WTC11 (cell line): Measurements from ENCODE around the gene CACNA1C. TPM values are rescaled to one million over a fixed set of nuclear protein-coding genes. Genes with fewer than 3 reads are reported as not detected.

Source experiments
- ATAC-seq: fragments of 200-7000 bp; cut with Tn5 transposase; 2 replicates; pipeline ENCODE4 v1.10.0; 2021; ENCODE audit warnings: mild to moderate bottlenecking, moderate library complexity
- CTCF ChIA-PET: fragments of 300-600 bp; sonication (Branson Sonifier 250); formaldehyde crosslinking; loops from one replicate; lab custom pipeline; 2021; ENCODE audit warnings: antibody characterized with exemption; lab: Charles Lee
- POLR2A ChIA-PET: fragments of 350-600 bp; sonication (Branson Sonifier 250); formaldehyde crosslinking; loops from one replicate; lab custom pipeline; 2021; ENCODE audit warnings: antibody characterized with exemption; lab: Charles Lee
- DNase-seq: peaks from one replicate; pipeline ENCODE4 v3.0.0; 2021; ENCODE audit warnings: low spot score
- H3K27ac Mint-ChIP-seq: 2 replicates; pipeline ENCODE4 v1.8.0; 2021; ENCODE audit warnings: mixed read lengths
- H3K27me3 Mint-ChIP-seq: 2 replicates; pipeline ENCODE4 v1.8.0; 2021; ENCODE audit warnings: low read depth, mild to moderate bottlenecking, moderate library complexity, mixed read lengths
- H3K36me3 Mint-ChIP-seq: 2 replicates; pipeline ENCODE4 v1.8.0; 2021; ENCODE audit warnings: mixed read lengths
- H3K4me1 Mint-ChIP-seq: 2 replicates; pipeline ENCODE4 v1.8.0; 2022; ENCODE audit warnings: mixed read lengths
- H3K4me3 Mint-ChIP-seq: 2 replicates; pipeline ENCODE4 v1.8.0; 2021; ENCODE audit warnings: mild to moderate bottlenecking, moderate library complexity, mixed read lengths
- H3K9me3 Mint-ChIP-seq: 2 replicates; pipeline ENCODE4 v1.8.0; 2021; ENCODE audit warnings: mixed read lengths
- ATF1 ChIP-seq: sonication (generic); formaldehyde crosslinking; IDR thresholded peaks from 2 replicates; pipeline ENCODE4 v1.8.1; 2023; ENCODE audit warnings: mild to moderate bottlenecking, moderate library complexity, missing genetic modification reagents
- ATF3 ChIP-seq: sonication (generic); formaldehyde crosslinking; conservative IDR thresholded peaks from 2 replicates; pipeline ENCODE4 v1.8.1; 2022; ENCODE audit warnings: mild to moderate bottlenecking, missing genetic modification reagents
- CREB1 ChIP-seq: sonication (generic); formaldehyde crosslinking; IDR thresholded peaks from 2 replicates; pipeline ENCODE4 v1.8.0; 2023; ENCODE audit warnings: mild to moderate bottlenecking, missing genetic modification reagents
- EMX1 ChIP-seq: fragments of 250-450 bp; sonication (Bioruptor Pico); IDR thresholded peaks from 2 replicates; pipeline ENCODE4 v1.8.0; 2021; ENCODE audit warnings: mild to moderate bottlenecking
- ESRRA ChIP-seq: sonication (generic); formaldehyde crosslinking; IDR thresholded peaks from 2 replicates; pipeline ENCODE4 v1.8.1; 2022; ENCODE audit warnings: mild to moderate bottlenecking, missing genetic modification reagents, borderline replicate concordance
- ETV6 ChIP-seq: sonication (generic); formaldehyde crosslinking; IDR thresholded peaks from 2 replicates; pipeline ENCODE4 v1.8.1; 2022; ENCODE audit warnings: mild to moderate bottlenecking, missing genetic modification reagents
- FOXK1 ChIP-seq: sonication (generic); formaldehyde crosslinking; IDR thresholded peaks from 2 replicates; pipeline ENCODE4 v1.8.0; 2022; ENCODE audit warnings: mild to moderate bottlenecking, moderate library complexity, missing genetic modification reagents
- FOXP4 ChIP-seq: sonication (generic); formaldehyde crosslinking; IDR thresholded peaks from 2 replicates; pipeline ENCODE4 v1.8.0; 2022; ENCODE audit warnings: mild to moderate bottlenecking, missing genetic modification reagents
- GABPB1 ChIP-seq: sonication (generic); formaldehyde crosslinking; IDR thresholded peaks from 2 replicates; pipeline ENCODE4 v1.8.1; 2023; ENCODE audit warnings: mild to moderate bottlenecking, missing genetic modification reagents
- GTF2I ChIP-seq: fragments of 250-450 bp; sonication (Bioruptor Pico); conservative IDR thresholded peaks from 2 replicates; pipeline ENCODE4 v1.4.0; 2021; ENCODE audit warnings: mild to moderate bottlenecking
- HMGA2 ChIP-seq: fragments of 250-450 bp; sonication (Bioruptor Pico); IDR thresholded peaks from 2 replicates; pipeline ENCODE4 v1.4.0; 2021; ENCODE audit warnings: mild to moderate bottlenecking, moderate library complexity
- HMGXB4 ChIP-seq: sonication (generic); formaldehyde crosslinking; IDR thresholded peaks from 2 replicates; pipeline ENCODE4 v1.8.1; 2023; ENCODE audit warnings: mild to moderate bottlenecking, moderate library complexity, missing genetic modification reagents
- MLX ChIP-seq: sonication (generic); formaldehyde crosslinking; IDR thresholded peaks from 2 replicates; pipeline ENCODE4 v1.8.1; 2023; ENCODE audit warnings: mild to moderate bottlenecking, missing genetic modification reagents, moderate library complexity
- NFE2L1 ChIP-seq: sonication (generic); formaldehyde crosslinking; IDR thresholded peaks from 2 replicates; pipeline ENCODE4 v1.8.1; 2023; ENCODE audit warnings: missing genetic modification reagents
- NR1H2 ChIP-seq: sonication (generic); formaldehyde crosslinking; IDR thresholded peaks from 2 replicates; pipeline ENCODE4 v1.9.0; 2021; ENCODE audit warnings: mild to moderate bottlenecking, moderate library complexity, missing genetic modification reagents
- TP53 ChIP-seq: sonication (generic); formaldehyde crosslinking; IDR thresholded peaks from 2 replicates; pipeline ENCODE4 v1.8.1; 2023; ENCODE audit warnings: mild to moderate bottlenecking, missing genetic modification reagents
- ZBTB21 ChIP-seq: sonication (generic); formaldehyde crosslinking; IDR thresholded peaks from 2 replicates; pipeline ENCODE4 v1.8.1; 2023; ENCODE audit warnings: mild to moderate bottlenecking, missing genetic modification reagents, borderline replicate concordance
- ZBTB43 ChIP-seq: sonication (generic); formaldehyde crosslinking; IDR thresholded peaks from 2 replicates; pipeline ENCODE4 v1.8.1; 2023; ENCODE audit warnings: mild to moderate bottlenecking, missing genetic modification reagents
- ZNF138 ChIP-seq: sonication (generic); formaldehyde crosslinking; conservative IDR thresholded peaks from 2 replicates; pipeline ENCODE4 v1.8.1; 2022; ENCODE audit warnings: mild to moderate bottlenecking, moderate library complexity, missing genetic modification reagents
- ZNF232 ChIP-seq: sonication (generic); formaldehyde crosslinking; IDR thresholded peaks from 2 replicates; pipeline ENCODE4 v1.8.0; 2022; ENCODE audit warnings: mild to moderate bottlenecking, missing genetic modification reagents
- total RNA-seq: library from RNA; stranded (reverse); gene quantifications from 3 replicates; pipeline ENCODE4 v1.2.3, GENCODE V29; 2021
- TF ChIP-seq, protein P1 (sequence below): fragments of 200-600 bp; IDR thresholded peaks from 2 replicates; pipeline ENCODE4 v1.8.0; 2022; ENCODE audit warnings: antibody characterized with exemption
- TF ChIP-seq, protein P2 (sequence below): sonication (generic); formaldehyde crosslinking; IDR thresholded peaks from 2 replicates; pipeline ENCODE4 v1.8.0; 2022; ENCODE audit warnings: mild to moderate bottlenecking, missing genetic modification reagents
- TF ChIP-seq, protein P3 (sequence below): fragments of 250-450 bp; sonication (Bioruptor Pico); conservative IDR thresholded peaks from 2 replicates; pipeline ENCODE4 v1.9.0; 2021; ENCODE audit warnings: mild to moderate bottlenecking

The CACNA1C gene
- total RNA-seq, 1 experiment from 2014 or later: 1.7 TPM

- TF ChIP-seq, protein P1, sequence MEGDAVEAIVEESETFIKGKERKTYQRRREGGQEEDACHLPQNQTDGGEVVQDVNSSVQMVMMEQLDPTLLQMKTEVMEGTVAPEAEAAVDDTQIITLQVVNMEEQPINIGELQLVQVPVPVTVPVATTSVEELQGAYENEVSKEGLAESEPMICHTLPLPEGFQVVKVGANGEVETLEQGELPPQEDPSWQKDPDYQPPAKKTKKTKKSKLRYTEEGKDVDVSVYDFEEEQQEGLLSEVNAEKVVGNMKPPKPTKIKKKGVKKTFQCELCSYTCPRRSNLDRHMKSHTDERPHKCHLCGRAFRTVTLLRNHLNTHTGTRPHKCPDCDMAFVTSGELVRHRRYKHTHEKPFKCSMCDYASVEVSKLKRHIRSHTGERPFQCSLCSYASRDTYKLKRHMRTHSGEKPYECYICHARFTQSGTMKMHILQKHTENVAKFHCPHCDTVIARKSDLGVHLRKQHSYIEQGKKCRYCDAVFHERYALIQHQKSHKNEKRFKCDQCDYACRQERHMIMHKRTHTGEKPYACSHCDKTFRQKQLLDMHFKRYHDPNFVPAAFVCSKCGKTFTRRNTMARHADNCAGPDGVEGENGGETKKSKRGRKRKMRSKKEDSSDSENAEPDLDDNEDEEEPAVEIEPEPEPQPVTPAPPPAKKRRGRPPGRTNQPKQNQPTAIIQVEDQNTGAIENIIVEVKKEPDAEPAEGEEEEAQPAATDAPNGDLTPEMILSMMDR: peak; percentile 90
- TF ChIP-seq NFE2L1 (CRISPR knock-in tag) (no peak), ETV6 (CRISPR knock-in tag) (peak; percentile 22; the same call in 1 of the 2 replicates), HMGXB4 (no peak), ZBTB21 (CRISPR knock-in tag) (peak; percentile 40; the same call in 1 of the 2 replicates), ATF3 (CRISPR knock-in tag) (no peak)
- TF ChIP-seq, protein P2, sequence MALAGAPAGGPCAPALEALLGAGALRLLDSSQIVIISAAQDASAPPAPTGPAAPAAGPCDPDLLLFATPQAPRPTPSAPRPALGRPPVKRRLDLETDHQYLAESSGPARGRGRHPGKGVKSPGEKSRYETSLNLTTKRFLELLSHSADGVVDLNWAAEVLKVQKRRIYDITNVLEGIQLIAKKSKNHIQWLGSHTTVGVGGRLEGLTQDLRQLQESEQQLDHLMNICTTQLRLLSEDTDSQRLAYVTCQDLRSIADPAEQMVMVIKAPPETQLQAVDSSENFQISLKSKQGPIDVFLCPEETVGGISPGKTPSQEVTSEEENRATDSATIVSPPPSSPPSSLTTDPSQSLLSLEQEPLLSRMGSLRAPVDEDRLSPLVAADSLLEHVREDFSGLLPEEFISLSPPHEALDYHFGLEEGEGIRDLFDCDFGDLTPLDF (CRISPR knock-in tag): no peak
- TF ChIP-seq, all 79 proteins: peak for 7
These were observed 4.4 kb downstream of the CACNA1C start (continued) for GRCh38 chr12:2057041-2057794.

- Mint-ChIP-seq H3K27me3 (peaks cover 37% of the 10 kb centered on the region), H3K9me3 (no peaks in the 10 kb centered on the region), H3K36me3 (no peaks in the 10 kb centered on the region), H3K27ac (no peak overlapping the region), H3K4me1 (peaks cover 27% of the 10 kb centered on the region), H3K4me3 (no peak overlapping the region)
- DNase-seq: no peak
- ChIA-PET CTCF (interaction anchor here (0.5 to 3.6 kb wide), 80 partner anchors 8 to 595 kb away, joined by 3 to 169 read pairs (median 4); no protein-coding TSS in a partner anchor), POLR2A (no interaction called here)
- TF ChIP-seq FOXP4: no peak
- TF ChIP-seq ATF1 (CRISPR knock-in tag): no peak
- no peak for TF ChIP-seq GTF2I (CRISPR knock-in tag)
- no peak for TF ChIP-seq MLX
- TF ChIP-seq, protein P3, sequence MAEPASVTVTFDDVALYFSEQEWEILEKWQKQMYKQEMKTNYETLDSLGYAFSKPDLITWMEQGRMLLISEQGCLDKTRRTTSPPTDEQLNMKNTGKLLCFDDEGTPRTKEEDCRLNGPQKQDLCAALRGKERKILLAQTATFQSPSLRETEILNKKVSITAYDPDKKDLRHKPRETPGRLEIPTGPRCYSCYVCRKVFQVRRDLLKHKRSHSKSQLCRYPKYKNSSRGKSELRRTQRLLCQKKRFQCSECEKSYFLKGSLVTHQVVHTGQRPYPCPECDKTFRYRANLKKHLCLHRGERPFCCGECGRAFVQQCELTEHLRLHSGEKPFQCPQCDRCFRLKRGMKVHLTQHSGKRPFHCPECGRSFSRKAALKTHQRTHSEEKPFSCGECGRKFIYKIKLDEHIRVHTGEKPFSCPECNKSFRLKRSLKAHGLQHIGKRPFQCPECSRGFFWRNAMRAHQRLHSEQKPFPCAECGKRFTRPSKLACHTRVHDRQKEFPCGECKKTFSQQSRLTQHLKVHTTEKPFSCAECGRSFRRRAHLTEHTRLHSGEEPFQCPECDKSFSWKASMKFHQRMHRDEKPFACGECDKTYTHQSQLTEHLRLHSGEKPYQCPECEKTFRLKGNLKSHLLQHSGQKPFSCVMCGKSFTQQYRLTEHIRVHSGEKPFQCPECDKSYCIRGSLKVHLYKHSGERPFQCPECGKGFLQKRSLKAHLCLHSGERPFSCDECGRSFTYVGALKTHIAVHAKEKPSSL: no peak
- TF ChIP-seq EMX1: no peak
- TF ChIP-seq NR1H2: no peak
- no peak for TF ChIP-seq ESRRA (CRISPR knock-in tag)
- TF ChIP-seq ZNF138 (CRISPR knock-in tag): no peak
- TF ChIP-seq FOXK1 (CRISPR knock-in tag): no peak
- TF ChIP-seq HMGA2 (CRISPR knock-in tag): no peak
- no peak for TF ChIP-seq CREB1 (CRISPR knock-in tag)
- TF ChIP-seq GABPB1 (CRISPR knock-in tag): no peak
- TF ChIP-seq ZBTB43 (CRISPR knock-in tag): no peak
- no peak for TF ChIP-seq TP53 (CRISPR knock-in tag)
- no peak for TF ChIP-seq ZNF232 (CRISPR knock-in tag)
- no peak for ATAC-seq
These were observed 5.1 kb downstream of the CACNA1C start for GRCh38 chr12:2057795-2058408.
